ENCODE measurements around the gene ACTR10. TPM values are rescaled to one million over a fixed set of nuclear protein-coding genes. Genes with fewer than 3 reads are reported as not detected.
A peak's percentile ranks its signal among the peaks of the same experiment; 100 is the strongest.

ACTR10 gene
- total RNA-seq, 1 experiment from 2014 or later: 30.9 TPM

DNA sequence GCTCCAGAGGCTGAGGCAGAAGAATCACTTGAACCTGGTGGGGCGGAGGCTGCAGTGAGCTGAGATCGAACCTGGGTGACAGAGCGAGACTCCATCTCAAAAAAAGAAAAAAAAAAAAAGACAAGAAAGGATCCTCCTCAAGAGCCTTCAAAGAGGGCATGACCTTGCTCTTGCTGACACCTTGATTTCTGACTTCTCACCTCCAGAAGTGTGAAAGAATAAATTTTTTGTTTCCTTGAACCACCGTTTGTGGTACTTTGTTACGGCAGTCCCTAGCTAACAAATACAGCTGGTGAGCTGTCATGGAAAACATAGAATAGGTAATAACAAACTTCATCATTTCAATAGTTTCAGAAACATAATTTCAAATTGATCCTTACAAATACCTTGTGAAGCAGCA, 1.9 kb upstream of the ACTR10 start:
- DNase-seq (ENCODE audit: low spot score) (no peak), ATAC-seq (no peak)
- ChIA-PET POLR2A (interaction anchor here (1.7 kb wide), 1 partner anchor 100 kb away, joined by 3 read pairs; the partner anchor contains the start of gene ARID4A), CTCF (interaction anchor here (0.6 to 1.5 kb wide), 3 partner anchors 14 to 943 kb away, joined by 3 read pairs; no protein-coding TSS in a partner anchor)
- H3K4me3 Mint-ChIP-seq: no peak overlapping the region
- peaks cover 8% of the 10 kb centered on the region for H3K27me3 Mint-ChIP-seq (ENCODE audit: low read depth)
- TF ChIP-seq FOXP4 (CRISPR knock-in tag; IDR thresholded peaks at IDR 0.05) (no peak), MXD4 (CRISPR knock-in tag; IDR thresholded peaks at IDR 0.05; ENCODE audit: borderline replicate concordance) (no peak), ZNF423 (CRISPR knock-in tag; IDR thresholded peaks at IDR 0.05) (no peak), ZNF512 (CRISPR knock-in tag; IDR thresholded peaks at IDR 0.05; ENCODE audit: borderline replicate concordance) (no peak), ZNF263 (CRISPR knock-in tag; IDR thresholded peaks at IDR 0.05; ENCODE audit: low read depth) (no peak), NR2C2 (CRISPR knock-in tag; IDR thresholded peaks at IDR 0.05) (no peak), MYBL2 (CRISPR knock-in tag; IDR thresholded peaks at IDR 0.05) (no peak), ZBTB43 (CRISPR knock-in tag; IDR thresholded peaks at IDR 0.05) (no peak)
- TF ChIP-seq, protein P1, sequence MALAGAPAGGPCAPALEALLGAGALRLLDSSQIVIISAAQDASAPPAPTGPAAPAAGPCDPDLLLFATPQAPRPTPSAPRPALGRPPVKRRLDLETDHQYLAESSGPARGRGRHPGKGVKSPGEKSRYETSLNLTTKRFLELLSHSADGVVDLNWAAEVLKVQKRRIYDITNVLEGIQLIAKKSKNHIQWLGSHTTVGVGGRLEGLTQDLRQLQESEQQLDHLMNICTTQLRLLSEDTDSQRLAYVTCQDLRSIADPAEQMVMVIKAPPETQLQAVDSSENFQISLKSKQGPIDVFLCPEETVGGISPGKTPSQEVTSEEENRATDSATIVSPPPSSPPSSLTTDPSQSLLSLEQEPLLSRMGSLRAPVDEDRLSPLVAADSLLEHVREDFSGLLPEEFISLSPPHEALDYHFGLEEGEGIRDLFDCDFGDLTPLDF (CRISPR knock-in tag; IDR thresholded peaks at IDR 0.05): no peak
- H3K27ac Mint-ChIP-seq: no peak overlapping the region
- H3K36me3 Mint-ChIP-seq: no peaks in the 10 kb centered on the region
- peaks cover 12% of the 10 kb centered on the region for H3K4me1 Mint-ChIP-seq
- H3K9me3 Mint-ChIP-seq: no peaks in the 10 kb centered on the region

DNA sequence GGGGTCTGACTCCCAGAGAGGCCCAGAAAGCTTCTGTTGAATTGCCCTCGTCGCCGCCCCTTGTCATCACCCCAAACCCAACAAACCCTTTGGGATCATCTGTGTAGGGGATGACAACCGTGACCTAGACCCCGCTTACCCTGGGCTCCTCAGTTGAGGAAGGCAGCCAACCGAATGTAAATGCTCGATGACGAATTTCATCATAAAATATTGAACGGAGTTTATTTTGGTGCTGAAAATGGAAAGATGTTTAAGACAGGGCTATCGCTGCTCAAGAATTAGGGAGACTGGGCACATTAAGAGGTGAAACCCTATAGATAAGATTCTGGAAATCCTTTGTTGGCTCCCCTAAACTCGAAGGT, 512 bp downstream of the ACTR10 start:
- H3K27me3 Mint-ChIP-seq (ENCODE audit: low read depth): peaks cover 5% of the 10 kb centered on the region
- CTCF ChIA-PET: no interaction called here
- peak; percentile 8; the same call in 1 of the 2 replicates for ATAC-seq
- H3K4me1 Mint-ChIP-seq: peaks cover 12% of the 10 kb centered on the region
- no peaks in the 10 kb centered on the region for H3K36me3 Mint-ChIP-seq
- POLR2A ChIA-PET: interaction anchor here (1.1 kb wide), 1 partner anchor 25 kb away, joined by 3 read pairs; no protein-coding TSS in a partner anchor
- peak overlapping the region; percentile 67 for H3K27ac Mint-ChIP-seq
- H3K9me3 Mint-ChIP-seq: no peaks in the 10 kb centered on the region
- TF ChIP-seq ZNF121 (CRISPR knock-in tag; IDR thresholded peaks at IDR 0.05) (no peak), ZNF423 (CRISPR knock-in tag; IDR thresholded peaks at IDR 0.05) (no peak), GABPB1 (CRISPR knock-in tag; IDR thresholded peaks at IDR 0.05) (no peak), KAT7 (CRISPR knock-in tag; IDR thresholded peaks at IDR 0.05; ENCODE audit: borderline replicate concordance) (no peak), GTF2I (CRISPR knock-in tag; conservative IDR thresholded peaks at IDR 0.05) (no peak), CBFB (CRISPR knock-in tag; IDR thresholded peaks at IDR 0.05; ENCODE audit: low read depth) (no peak)
- TF ChIP-seq, protein P2, sequence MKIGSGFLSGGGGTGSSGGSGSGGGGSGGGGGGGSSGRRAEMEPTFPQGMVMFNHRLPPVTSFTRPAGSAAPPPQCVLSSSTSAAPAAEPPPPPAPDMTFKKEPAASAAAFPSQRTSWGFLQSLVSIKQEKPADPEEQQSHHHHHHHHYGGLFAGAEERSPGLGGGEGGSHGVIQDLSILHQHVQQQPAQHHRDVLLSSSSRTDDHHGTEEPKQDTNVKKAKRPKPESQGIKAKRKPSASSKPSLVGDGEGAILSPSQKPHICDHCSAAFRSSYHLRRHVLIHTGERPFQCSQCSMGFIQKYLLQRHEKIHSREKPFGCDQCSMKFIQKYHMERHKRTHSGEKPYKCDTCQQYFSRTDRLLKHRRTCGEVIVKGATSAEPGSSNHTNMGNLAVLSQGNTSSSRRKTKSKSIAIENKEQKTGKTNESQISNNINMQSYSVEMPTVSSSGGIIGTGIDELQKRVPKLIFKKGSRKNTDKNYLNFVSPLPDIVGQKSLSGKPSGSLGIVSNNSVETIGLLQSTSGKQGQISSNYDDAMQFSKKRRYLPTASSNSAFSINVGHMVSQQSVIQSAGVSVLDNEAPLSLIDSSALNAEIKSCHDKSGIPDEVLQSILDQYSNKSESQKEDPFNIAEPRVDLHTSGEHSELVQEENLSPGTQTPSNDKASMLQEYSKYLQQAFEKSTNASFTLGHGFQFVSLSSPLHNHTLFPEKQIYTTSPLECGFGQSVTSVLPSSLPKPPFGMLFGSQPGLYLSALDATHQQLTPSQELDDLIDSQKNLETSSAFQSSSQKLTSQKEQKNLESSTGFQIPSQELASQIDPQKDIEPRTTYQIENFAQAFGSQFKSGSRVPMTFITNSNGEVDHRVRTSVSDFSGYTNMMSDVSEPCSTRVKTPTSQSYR (CRISPR knock-in tag; IDR thresholded peaks at IDR 0.05): no peak
- TF ChIP-seq, protein P3, sequence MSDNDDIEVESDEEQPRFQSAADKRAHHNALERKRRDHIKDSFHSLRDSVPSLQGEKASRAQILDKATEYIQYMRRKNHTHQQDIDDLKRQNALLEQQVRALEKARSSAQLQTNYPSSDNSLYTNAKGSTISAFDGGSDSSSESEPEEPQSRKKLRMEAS (CRISPR knock-in tag; IDR thresholded peaks at IDR 0.05): no peak
- no peak for DNase-seq (ENCODE audit: low spot score)
- H3K4me3 Mint-ChIP-seq: peak overlapping the region; percentile 96

Data from WTC11 (cell line).